HepG2 (cell line): ENCODE data around the gene MAD2L2. TPM values are rescaled to one million over a fixed set of nuclear protein-coding genes. Genes with fewer than 3 reads are reported as not detected.

Experiments
- ATAC-seq: fragments of 200-7000 bp; cut with Tn5 transposase; 3 replicates; pipeline ENCODE4 v1.9.1; 2020; ENCODE audit warnings: mild to moderate bottlenecking, moderate library complexity
- BruUV-seq: library from RNA; stranded (reverse); fragments of 400-500 nt; replicated peaks from 2 replicates; lab custom pipeline; 2021; lab: Mats Ljungman, UMichigan
- CTCF ChIA-PET: fragments of 300-600 bp; formaldehyde crosslinking; extraction: SDS; loops from one replicate; lab custom pipeline; 2021; ENCODE audit warnings: low total read pairs, inconsistent platforms, low intra/inter-chr PET ratio; lab: Yijun Ruan, JAX
- POLR2A ChIA-PET: fragments of 350-600 bp; sonication (Branson Sonifier 250); formaldehyde crosslinking; loops from one replicate; lab custom pipeline; 2020; ENCODE audit warnings: antibody characterized with exemption, inconsistent platforms; lab: Yijun Ruan, JAX
- DNase-seq: peaks from one replicate; pipeline ENCODE4 v3.0.0-alpha.2; 2015; ENCODE audit warnings: low spot score
- FAIRE-seq: peaks from 3 replicates; lab custom pipeline; 2011; peaks lifted over from hg19 to GRCh38; lab: Jason Lieb, UNC
- H2AFZ ChIP-seq: one replicate; pipeline ENCODE4 v1.6.1; 2011; ENCODE audit warnings: low read length, inconsistent platforms
- H3K27ac ChIP-seq: fragments of 300-600 bp; 3 replicates; pipeline ENCODE4 v1.8.0; 2011; ENCODE audit warnings: mixed run types, mild to moderate bottlenecking, mixed read lengths, low read length, inconsistent platforms; ENCODE audit not compliant: insufficient read depth; ENCODE audit errors: extremely low read length
- H3K27me3 ChIP-seq, 2 experiments: fragments of 200-600 bp in 1 of 2; 2 replicates in 1 of 2; 3 replicates in 1 of 2; pipeline versions ENCODE4 v1.6.0 to v1.8.0; 2011; ENCODE audit warnings: low read length in 2 of 2, mild to moderate bottlenecking in 2 of 2, moderate library complexity in 2 of 2, inconsistent platforms in 1 of 2; ENCODE audit not compliant: insufficient read depth in 2 of 2, control insufficient read depth in 1 of 2
- H3K36me3 ChIP-seq, 2 experiments: fragments of 200-600 bp in 1 of 2; replicated peaks in 1 of 2; 2 replicates in 1 of 2; 3 replicates in 1 of 2; pipeline versions ENCODE4 v1.5.1 to v1.8.0; 2011; ENCODE audit warnings: low read length in 2 of 2, inconsistent platforms in 1 of 2; ENCODE audit not compliant: insufficient read depth in 2 of 2, control insufficient read depth in 1 of 2
- H3K4me1 ChIP-seq: 2 replicates; pipeline ENCODE4 v1.5.1; 2012; ENCODE audit warnings: low read length, inconsistent platforms; ENCODE audit not compliant: insufficient read depth
- H3K4me2 ChIP-seq: 2 replicates; pipeline ENCODE4 v1.6.0; 2011; ENCODE audit warnings: low read depth, low read length, inconsistent platforms
- H3K4me3 ChIP-seq, 3 experiments: fragments of 200-600 bp in 1 of 3; sonication (generic), shearing (Covaris generic) in 1 of 3; replicated peaks in 1 of 3; 2 replicates each; pipeline ENCODE4 v1.5.1; 2011 to 2016; ENCODE audit warnings: low read length in 3 of 3, inconsistent platforms in 2 of 3, low read depth in 2 of 3, mild to moderate bottlenecking in 2 of 3, control low read depth in 1 of 3, mixed read lengths in 1 of 3; ENCODE audit not compliant: insufficient read depth in 1 of 3
- H3K79me2 ChIP-seq: one replicate; pipeline ENCODE4 v1.6.1; 2011; ENCODE audit warnings: low read length, inconsistent platforms; ENCODE audit not compliant: insufficient read depth
- H3K9ac ChIP-seq: 2 replicates; pipeline ENCODE4 v1.6.0; 2011; ENCODE audit warnings: mild to moderate bottlenecking, low read depth, low read length, inconsistent platforms; ENCODE audit not compliant: insufficient read depth
- H3K9me3 ChIP-seq: 2 replicates; pipeline ENCODE4 v1.5.1; 2012; ENCODE audit warnings: mild to moderate bottlenecking, low read length
- H4K20me1 ChIP-seq: 2 replicates; pipeline ENCODE4 v1.6.0; 2011; ENCODE audit warnings: inconsistent platforms, mild to moderate bottlenecking, low read length, moderate library complexity; ENCODE audit not compliant: insufficient read depth
- KLF9 ChIP-seq: IDR thresholded peaks from 2 replicates; pipeline ENCODE4 v1.6.1; 2016; ENCODE audit warnings: low read depth
- POLR2A ChIP-seq, 2 experiments: IDR thresholded peaks; 2 replicates each; pipeline ENCODE4 v1.6.1; 2011; ENCODE audit warnings: low read depth in 2 of 2, low read length in 2 of 2, mild to moderate bottlenecking in 1 of 2, moderate library complexity in 1 of 2; ENCODE audit not compliant: insufficient read depth in 1 of 2
- RXRA ChIP-seq: sonication (generic); formaldehyde crosslinking; IDR thresholded peaks from 2 replicates; pipeline ENCODE4 v1.5.1; 2020; ENCODE audit warnings: missing genetic modification reagents
- WIZ ChIP-seq: sonication (generic); formaldehyde crosslinking; IDR thresholded peaks from 2 replicates; pipeline ENCODE4 v1.5.1; 2020; ENCODE audit warnings: mild to moderate bottlenecking, missing genetic modification reagents
- ZNF44 ChIP-seq: sonication (generic); formaldehyde crosslinking; IDR thresholded peaks from 2 replicates; pipeline ENCODE4 v1.5.1; 2020; ENCODE audit warnings: mild to moderate bottlenecking, missing genetic modification reagents
- ZNF468 ChIP-seq: sonication (generic); formaldehyde crosslinking; IDR thresholded peaks from 2 replicates; pipeline ENCODE4 v1.8.0; 2022; ENCODE audit warnings: mild to moderate bottlenecking, moderate library complexity, missing genetic modification reagents
- ZNF768 ChIP-seq: sonication (generic); formaldehyde crosslinking; IDR thresholded peaks from 2 replicates; pipeline ENCODE4 v1.4.0; 2020; ENCODE audit warnings: missing genetic modification reagents
- WGBS: methylation state at CpG from one replicate; pipeline ENCODE4 v1.1.6; 2017; ENCODE audit warnings: low lambda C conversion rate; 5-methylcytosine and 5-hydroxymethylcytosine counted together
- in situ Hi-C: cut with HindIII; loops from 2 replicates; pipeline ENCODE4 v1.10.0; 2017; ENCODE audit warnings: low pct_unique_long_range_greater_than_20kb; ENCODE audit not compliant: extremely low pct_ligation_motif_present
- intact Hi-C: fragments of 100-400 bp; cut with micrococcal nuclease; formaldehyde crosslinking; loops from one replicate; pipeline ENCODE4 v1.10.0; 2022; ENCODE audit not compliant: unreplicated experiment
- polyA plus RNA-seq, 8 experiments: library from polyadenylated mRNA; depleted of rRNA in 3 of 8; stranded (reverse) in 7 of 8; unstranded in 1 of 8; fragments of >200 nt; fragmentation: Illumina TruSeq in 4 of 8; extraction: Trizol in 4 of 8; gene quantifications; 2 replicates each; pipeline versions ENCODE4 v1.2.1 to v1.2.3, GENCODE V29; 2011 to 2016; ENCODE audit warnings: low read depth in 4 of 8, missing spikeins in 1 of 8, mixed read lengths in 1 of 8; ENCODE audit not compliant: insufficient read depth in 1 of 8
- total RNA-seq, 5 experiments: library from RNA; depleted of rRNA; stranded (reverse); fragments of >200 nt; fragmentation: Illumina TruSeq; extraction: Trizol; gene quantifications; 2 replicates each; pipeline ENCODE4 v1.2.3, GENCODE V29; 2016; ENCODE audit warnings: low read depth in 1 of 5
- TF ChIP-seq, protein P1 (sequence below): sonication (generic); formaldehyde crosslinking; conservative IDR thresholded peaks from 2 replicates; pipeline ENCODE4 v1.8.1; 2023; ENCODE audit warnings: missing genetic modification reagents
- TF ChIP-seq, protein P2 (sequence below): sonication (generic); formaldehyde crosslinking; conservative IDR thresholded peaks from 2 replicates; pipeline ENCODE4 v1.8.0; 2022; ENCODE audit warnings: missing genetic modification reagents
- TF ChIP-seq, protein P3 (sequence below): sonication (generic); formaldehyde crosslinking; IDR thresholded peaks from 2 replicates; pipeline ENCODE4 v1.8.1; 2023; ENCODE audit warnings: missing genetic modification reagents, inconsistent platforms, borderline replicate concordance
- TF ChIP-seq, protein P4 (sequence below): sonication (generic); formaldehyde crosslinking; IDR thresholded peaks from 2 replicates; pipeline ENCODE4 v1.9.0; 2022; ENCODE audit warnings: low read depth, missing genetic modification reagents

MAD2L2 gene
- total and polyA plus RNA-seq, 2 of the 13 experiments (the other 11 are each of a cell fraction or from before 2014, with no cell fraction given): 51.8 to 53.8 TPM

DNA sequence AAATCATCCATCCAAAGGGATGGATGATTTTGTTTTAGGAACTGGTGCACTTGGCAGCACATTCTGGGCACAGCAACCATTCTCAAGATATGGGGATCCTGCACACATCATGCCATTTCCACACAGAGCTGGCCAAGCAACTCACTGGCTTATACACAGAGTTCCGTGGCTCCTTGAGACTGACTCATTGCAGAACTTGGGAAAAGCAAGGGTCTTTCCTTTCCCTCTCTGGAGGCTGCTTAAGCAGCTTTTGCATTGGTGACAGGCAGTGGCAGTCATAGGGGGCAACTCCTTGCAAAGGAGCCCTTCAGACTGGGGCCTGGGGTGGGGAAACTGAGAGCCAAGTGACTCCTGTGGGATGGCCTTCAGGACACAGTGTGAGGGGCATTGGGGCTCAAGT is 1.9 kb upstream of the MAD2L2 start:
- Histone ChIP-seq H3K4me1 (peaks cover 23% of the 10 kb centered on the region), H4K20me1 (no peaks in the 10 kb centered on the region), H3K9me3 (no peaks in the 10 kb centered on the region), H3K27me3 (peaks cover 3 to 42% of the 10 kb centered on the region in 2 experiments; a peak in 4 of 5 replicates), H3K4me3 (no peak overlapping the region), H3K27ac (no peak overlapping the region), H2AFZ (no peak overlapping the region), H3K36me3 (0 out of 5 replicates have a peak, but pooled peaks cover 0 to 3% of the 10 kb centered on the region in 2 experiments), H3K9ac (no peak overlapping the region), H3K4me2 (no peak overlapping the region), H3K79me2 (no peaks in the 10 kb centered on the region)
- intact Hi-C loops: no loop called here
- ChIA-PET POLR2A (interaction anchor here (2.5 kb wide), 1 partner anchor 11 kb away, joined by 16 read pairs; no protein-coding TSS in a partner anchor), CTCF (no interaction called here)
- FAIRE-seq (no peak), ATAC-seq (no peak), DNase-seq (no peak)
- no TSS peak for BruUV-seq
- 0% methylated on average over 1 of the region's 1 CpG for WGBS
- in situ Hi-C loops: no loop called here
- TF ChIP-seq, protein P1, sequence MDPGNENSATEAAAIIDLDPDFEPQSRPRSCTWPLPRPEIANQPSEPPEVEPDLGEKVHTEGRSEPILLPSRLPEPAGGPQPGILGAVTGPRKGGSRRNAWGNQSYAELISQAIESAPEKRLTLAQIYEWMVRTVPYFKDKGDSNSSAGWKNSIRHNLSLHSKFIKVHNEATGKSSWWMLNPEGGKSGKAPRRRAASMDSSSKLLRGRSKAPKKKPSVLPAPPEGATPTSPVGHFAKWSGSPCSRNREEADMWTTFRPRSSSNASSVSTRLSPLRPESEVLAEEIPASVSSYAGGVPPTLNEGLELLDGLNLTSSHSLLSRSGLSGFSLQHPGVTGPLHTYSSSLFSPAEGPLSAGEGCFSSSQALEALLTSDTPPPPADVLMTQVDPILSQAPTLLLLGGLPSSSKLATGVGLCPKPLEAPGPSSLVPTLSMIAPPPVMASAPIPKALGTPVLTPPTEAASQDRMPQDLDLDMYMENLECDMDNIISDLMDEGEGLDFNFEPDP: no peak
- TF ChIP-seq POLR2A (IDR thresholded peaks at IDR 0.05; ENCODE audit: insufficient read depth in 1 of 2, low read depth in 2 of 2, low read length in 2 of 2) (no peak), KLF9 (CRISPR knock-in tag) (no peak), ZNF44 (CRISPR knock-in tag) (no peak), WIZ (CRISPR knock-in tag) (no peak), ZNF768 (CRISPR knock-in tag) (no peak), ZNF468 (CRISPR knock-in tag) (no peak), RXRA (no peak)
- TF ChIP-seq, protein P2, sequence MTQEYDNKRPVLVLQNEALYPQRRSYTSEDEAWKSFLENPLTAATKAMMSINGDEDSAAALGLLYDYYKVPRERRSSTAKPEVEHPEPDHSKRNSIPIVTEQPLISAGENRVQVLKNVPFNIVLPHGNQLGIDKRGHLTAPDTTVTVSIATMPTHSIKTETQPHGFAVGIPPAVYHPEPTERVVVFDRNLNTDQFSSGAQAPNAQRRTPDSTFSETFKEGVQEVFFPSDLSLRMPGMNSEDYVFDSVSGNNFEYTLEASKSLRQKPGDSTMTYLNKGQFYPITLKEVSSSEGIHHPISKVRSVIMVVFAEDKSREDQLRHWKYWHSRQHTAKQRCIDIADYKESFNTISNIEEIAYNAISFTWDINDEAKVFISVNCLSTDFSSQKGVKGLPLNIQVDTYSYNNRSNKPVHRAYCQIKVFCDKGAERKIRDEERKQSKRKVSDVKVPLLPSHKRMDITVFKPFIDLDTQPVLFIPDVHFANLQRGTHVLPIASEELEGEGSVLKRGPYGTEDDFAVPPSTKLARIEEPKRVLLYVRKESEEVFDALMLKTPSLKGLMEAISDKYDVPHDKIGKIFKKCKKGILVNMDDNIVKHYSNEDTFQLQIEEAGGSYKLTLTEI (CRISPR knock-in tag): no peak
- TF ChIP-seq, protein P3, sequence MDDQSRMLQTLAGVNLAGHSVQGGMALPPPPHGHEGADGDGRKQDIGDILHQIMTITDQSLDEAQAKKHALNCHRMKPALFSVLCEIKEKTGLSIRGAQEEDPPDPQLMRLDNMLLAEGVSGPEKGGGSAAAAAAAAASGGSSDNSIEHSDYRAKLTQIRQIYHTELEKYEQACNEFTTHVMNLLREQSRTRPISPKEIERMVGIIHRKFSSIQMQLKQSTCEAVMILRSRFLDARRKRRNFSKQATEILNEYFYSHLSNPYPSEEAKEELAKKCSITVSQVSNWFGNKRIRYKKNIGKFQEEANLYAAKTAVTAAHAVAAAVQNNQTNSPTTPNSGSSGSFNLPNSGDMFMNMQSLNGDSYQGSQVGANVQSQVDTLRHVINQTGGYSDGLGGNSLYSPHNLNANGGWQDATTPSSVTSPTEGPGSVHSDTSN (CRISPR knock-in tag): no peak
- TF ChIP-seq, protein P4, sequence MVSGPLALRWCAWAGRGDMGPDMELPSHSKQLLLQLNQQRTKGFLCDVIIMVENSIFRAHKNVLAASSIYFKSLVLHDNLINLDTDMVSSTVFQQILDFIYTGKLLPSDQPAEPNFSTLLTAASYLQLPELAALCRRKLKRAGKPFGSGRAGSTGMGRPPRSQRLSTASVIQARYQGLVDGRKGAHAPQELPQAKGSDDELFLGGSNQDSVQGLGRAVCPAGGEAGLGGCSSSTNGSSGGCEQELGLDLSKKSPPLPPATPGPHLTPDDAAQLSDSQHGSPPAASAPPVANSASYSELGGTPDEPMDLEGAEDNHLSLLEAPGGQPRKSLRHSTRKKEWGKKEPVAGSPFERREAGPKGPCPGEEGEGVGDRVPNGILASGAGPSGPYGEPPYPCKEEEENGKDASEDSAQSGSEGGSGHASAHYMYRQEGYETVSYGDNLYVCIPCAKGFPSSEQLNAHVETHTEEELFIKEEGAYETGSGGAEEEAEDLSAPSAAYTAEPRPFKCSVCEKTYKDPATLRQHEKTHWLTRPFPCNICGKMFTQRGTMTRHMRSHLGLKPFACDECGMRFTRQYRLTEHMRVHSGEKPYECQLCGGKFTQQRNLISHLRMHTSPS (CRISPR knock-in tag): no peak
